KG1 (cell line): ENCODE results near the gene ABCA2.
A peak's percentile ranks its signal among the peaks of the same experiment; 100 is the strongest.
"Not testable (repeated sequence)": the region's sequence is repeated elsewhere in the genome, so short reads cannot be mapped to it uniquely, and the experiment has no call there.

Experiments
- DNase-seq: peaks from one replicate; lab custom pipeline; 2025; lab: John Stamatoyannopoulos, UW

Gene ABCA2

GRCh38 chr9:137062798-137063197 is 34.8 kb upstream of the ABCA2 start:
- DNase-seq, result not testable (repeated sequence)

- no peak for DNase-seq
Measured at GRCh38 chr9:137062384-137062783, 34.3 kb upstream of the ABCA2 start.

- DNase-seq, result no peak
Measured at GRCh38 chr9:137058521-137059234, 30.6 kb upstream of the ABCA2 start.

- DNase-seq, result no peak
Measured at GRCh38 chr9:137057545-137057944, 29.5 kb upstream of the ABCA2 start.

- DNase-seq, result no peak
Measured at GRCh38 chr9:137056739-137057415, 28.8 kb upstream of the ABCA2 start.

GRCh38 chr9:137055385-137056364 is 27.6 kb upstream of the ABCA2 start:
- no peak for DNase-seq

- no peak for DNase-seq
Measured at GRCh38 chr9:137054932-137055384, 26.9 kb upstream of the ABCA2 start.

- DNase-seq, result no peak
Measured at GRCh38 chr9:137053944-137054931, 26.2 kb upstream of the ABCA2 start, which contains the start of gene ENTPD2. ENTPD2 (minus strand) TSS chr9:137054061; CDS start chr9:137053997, 64 bp downstream.

GRCh38 chr9:137052998-137053943 is 25.2 kb upstream of the ABCA2 start:
- no peak for DNase-seq

- DNase-seq, result no peak
Measured at GRCh38 chr9:137052293-137052692, 24.3 kb upstream of the ABCA2 start.

- DNase-seq, result no peak
Measured at GRCh38 chr9:137051145-137051724, 23.2 kb upstream of the ABCA2 start.

GRCh38 chr9:137050570-137050969 is 22.5 kb upstream of the ABCA2 start:
- DNase-seq, result no peak

- peak; percentile 32 for DNase-seq
Measured at GRCh38 chr9:137049544-137050449, 21.8 kb upstream of the ABCA2 start.

- no peak for DNase-seq
Measured at GRCh38 chr9:137048655-137049543, 20.9 kb upstream of the ABCA2 start.

- DNase-seq, result peak; percentile 39
Measured at GRCh38 chr9:137046088-137046787, 18.2 kb upstream of the ABCA2 start, which contains the start of gene NPDC1. NPDC1 (minus strand) TSS chr9:137046177; CDS start chr9:137045989, 188 bp downstream.

GRCh38 chr9:137045294-137046087 is 17.5 kb upstream of the ABCA2 start:
- peak; percentile 26 for DNase-seq
